ENCODE data around the gene ZNF578. TPM values are rescaled to one million over a fixed set of nuclear protein-coding genes. Genes with fewer than 3 reads are reported as not detected.
"Not testable (repeated sequence)": the region's sequence is repeated elsewhere in the genome, so short reads cannot be mapped to it uniquely, and the experiment has no call there.

Gene ZNF578
- total RNA-seq, 1 donor, result 3.9 TPM

- no peak for DNase-seq (ENCODE audit: low read depth)
- no peak for TF ChIP-seq CTCF (IDR thresholded peaks at IDR 0.05; ENCODE audit: insufficient read depth, low read depth, low read length)
- H3K4me3 ChIP-seq (ENCODE audit: low read depth, low read length), result no peak overlapping the region
Observed at GRCh38 chr19:52518646-52519045, 65.3 kb downstream of the ZNF578 start.

GRCh38 chr19:52519175-52519574, 65.8 kb downstream of the ZNF578 start:
- DNase-seq (ENCODE audit: low read depth); H3K4me3 ChIP-seq (ENCODE audit: low read depth, low read length): not testable (repeated sequence)

GRCh38 chr19:52520013-52520412, 66.7 kb downstream of the ZNF578 start:
- no peak for TF ChIP-seq CTCF (IDR thresholded peaks at IDR 0.05; ENCODE audit: insufficient read depth, low read depth, low read length)
- no peak overlapping the region for H3K4me3 ChIP-seq (ENCODE audit: low read depth, low read length)
- DNase-seq (ENCODE audit: low read depth), result no peak

- no peak overlapping the region for H3K4me3 ChIP-seq (ENCODE audit: low read depth, low read length)
- DNase-seq (ENCODE audit: low read depth), result no peak
- no peak for TF ChIP-seq CTCF (IDR thresholded peaks at IDR 0.05; ENCODE audit: insufficient read depth, low read depth, low read length)
Observed at GRCh38 chr19:52522551-52522950, 69.2 kb downstream of the ZNF578 start.

- no peak for DNase-seq (ENCODE audit: low read depth)
Observed at GRCh38 chr19:52524086-52524485, 70.7 kb downstream of the ZNF578 start.

GRCh38 chr19:52527134-52527955, 74.0 kb downstream of the ZNF578 start, which contains the start of gene ZNF808:
Gene ZNF808 (plus strand): TSS chr19:52527668. CDS start chr19:52543285, 15,617 bp downstream.
- DNase-seq (ENCODE audit: low read depth), result peak; percentile 91

More at GRCh38 chr19:52524086-52524485, 70.7 kb downstream of the ZNF578 start:
- no peak overlapping the region for H3K4me3 ChIP-seq (ENCODE audit: low read depth, low read length)
- TF ChIP-seq CTCF (IDR thresholded peaks at IDR 0.05; ENCODE audit: insufficient read depth, low read depth, low read length), result no peak

More at GRCh38 chr19:52527134-52527955, 74.0 kb downstream of the ZNF578 start, which contains the start of gene ZNF808:
- peak; percentile 71 for TF ChIP-seq CTCF (IDR thresholded peaks at IDR 0.05; ENCODE audit: insufficient read depth, low read depth, low read length)
- H3K4me3 ChIP-seq (ENCODE audit: low read depth, low read length), result peak within 1 kb of the TSS; percentile 82
